Liver (tissue), 9 donors: Measurements from ENCODE around the gene SCRN1. TPM values are rescaled to one million over a fixed set of nuclear protein-coding genes. Genes with fewer than 3 reads are reported as not detected.
"Not testable (repeated sequence)": the region's sequence is repeated elsewhere in the genome, so short reads cannot be mapped to it uniquely, and the experiment has no call there.

Experiments
- DNase-seq: peaks from one replicate; pipeline ENCODE4 v3.0.0-alpha.2; 2017; ENCODE audit warnings: low spot score
- H3K27ac ChIP-seq, 2 donors: one replicate each; pipeline ENCODE4 v1.7.0; 2013; ENCODE audit warnings: inconsistent platforms in 2 of 2, low read length in 2 of 2, control low read depth in 1 of 2, low read depth in 1 of 2, mild to moderate bottlenecking in 1 of 2
- H3K27me3 ChIP-seq, 4 donors: one replicate each; pipeline versions ENCODE4 v1.6.1 to v1.7.0; 2013; ENCODE audit warnings: low read length in 3 of 4, inconsistent platforms in 1 of 4, mild to moderate bottlenecking in 1 of 4, moderate library complexity in 1 of 4; ENCODE audit not compliant: control insufficient read depth in 4 of 4, insufficient read depth in 4 of 4
- H3K36me3 ChIP-seq, 4 donors: one replicate each; pipeline versions ENCODE4 v1.6.1 to v1.7.0; 2013; ENCODE audit warnings: low read length in 3 of 4, mild to moderate bottlenecking in 3 of 4, low read depth in 1 of 4, moderate library complexity in 1 of 4; ENCODE audit not compliant: control insufficient read depth in 4 of 4, insufficient read depth in 3 of 4
- H3K4me1 ChIP-seq, 4 donors: one replicate each; pipeline versions ENCODE4 v1.6.1 to v1.7.0; 2013; ENCODE audit warnings: low read length in 3 of 4, mild to moderate bottlenecking in 3 of 4, moderate library complexity in 1 of 4; ENCODE audit not compliant: control insufficient read depth in 4 of 4, insufficient read depth in 4 of 4
- H3K4me3 ChIP-seq, 3 donors: one replicate each; pipeline versions ENCODE4 v1.6.1 to v1.7.0; 2013; ENCODE audit warnings: low read length in 3 of 3, control low read depth in 1 of 3, low read depth in 1 of 3, mild to moderate bottlenecking in 1 of 3
- H3K9ac ChIP-seq, 2 donors: one replicate each; pipeline ENCODE4 v1.7.0; 2013; ENCODE audit warnings: low read length in 2 of 2, mild to moderate bottlenecking in 2 of 2, moderate library complexity in 2 of 2, control low read depth in 1 of 2, low read depth in 1 of 2
- H3K9me3 ChIP-seq, 4 donors: one replicate each; pipeline versions ENCODE4 v1.6.1 to v1.7.0; 2013; ENCODE audit warnings: low read length in 3 of 4; ENCODE audit not compliant: control insufficient read depth in 4 of 4
- ATF3 ChIP-seq: IDR thresholded peaks from 2 replicates; pipeline ENCODE4 v1.6.1; 2016; ENCODE audit warnings: antibody characterized with exemption
- FOXA1 ChIP-seq: IDR thresholded peaks from 2 replicates; pipeline ENCODE4 v1.6.1; 2016; ENCODE audit warnings: antibody characterized with exemption
- FOXA2 ChIP-seq: IDR thresholded peaks from 2 replicates; pipeline ENCODE4 v1.6.1; 2016; ENCODE audit warnings: antibody characterized with exemption
- HNF4A ChIP-seq, 2 donors: conservative IDR thresholded peaks; 2 replicates each; pipeline ENCODE4 v1.6.1; 2016; ENCODE audit warnings: antibody characterized with exemption in 2 of 2, mild to moderate bottlenecking in 2 of 2
- HNF4G ChIP-seq: IDR thresholded peaks from 2 replicates; pipeline ENCODE4 v1.6.1; 2016; ENCODE audit warnings: antibody characterized with exemption
- JUND ChIP-seq, 2 donors: IDR thresholded peaks; 2 replicates each; pipeline ENCODE4 v1.6.1; 2016; ENCODE audit warnings: antibody characterized with exemption in 2 of 2
- RAD21 ChIP-seq, 2 donors: IDR thresholded peaks; 2 replicates each; pipeline ENCODE4 v1.6.1; 2016; ENCODE audit warnings: antibody characterized with exemption in 2 of 2, mild to moderate bottlenecking in 2 of 2
- REST ChIP-seq: IDR thresholded peaks from 2 replicates; pipeline ENCODE4 v1.6.1; 2016; ENCODE audit warnings: antibody characterized with exemption, mild to moderate bottlenecking
- RXRA ChIP-seq, 2 donors: IDR thresholded peaks; 2 replicates each; pipeline ENCODE4 v1.6.1; 2017 to 2018; ENCODE audit warnings: antibody characterized with exemption in 2 of 2, mild to moderate bottlenecking in 1 of 2
- SP1 ChIP-seq: IDR thresholded peaks from 2 replicates; pipeline ENCODE4 v1.6.1; 2018; ENCODE audit warnings: antibody characterized with exemption, mild to moderate bottlenecking
- TAF1 ChIP-seq: conservative IDR thresholded peaks from 2 replicates; pipeline ENCODE4 v1.6.1; 2016; ENCODE audit warnings: antibody characterized with exemption, mild to moderate bottlenecking
- YY1 ChIP-seq: IDR thresholded peaks from 2 replicates; pipeline ENCODE4 v1.6.1; 2016; ENCODE audit warnings: antibody characterized with exemption, mild to moderate bottlenecking
- ZBTB33 ChIP-seq: IDR thresholded peaks from 2 replicates; pipeline ENCODE4 v1.6.1; 2016; ENCODE audit warnings: antibody characterized with exemption
- WGBS: extraction: QIAGEN DNeasy Blood & Tissue Kit; methylation state at CpG from one replicate; pipeline ENCODE4 v1.1.7; 2013; 5-methylcytosine and 5-hydroxymethylcytosine counted together
- polyA plus RNA-seq, 2 donors: library from polyadenylated mRNA; stranded (reverse) in 1 of 2; unstranded in 1 of 2; fragments of 200-250 nt in 1 of 2; fragments of >200 nt in 1 of 2; fragmentation: Nextera tagmentation in 1 of 2; extraction: Ambion mirVana in 1 of 2; gene quantifications; one replicate each; pipeline versions ENCODE4 v1.2.1 to v1.2.3, GENCODE V29; 2013 to 2015
- total RNA-seq, 2 donors: library from RNA; depleted of rRNA; stranded (reverse); fragments of >200 nt; gene quantifications; one replicate each; pipeline ENCODE4 v1.2.3, GENCODE V29; 2014
- donor health status: healthy.
- donor health status: healthy.
- donor health status: healthy.
- donor health status: healthy.
- donor health status: healthy.

SCRN1 gene
- total and polyA plus RNA-seq, 4 donors = 1.1 to 4.1 (median 2.0) TPM

DNA sequence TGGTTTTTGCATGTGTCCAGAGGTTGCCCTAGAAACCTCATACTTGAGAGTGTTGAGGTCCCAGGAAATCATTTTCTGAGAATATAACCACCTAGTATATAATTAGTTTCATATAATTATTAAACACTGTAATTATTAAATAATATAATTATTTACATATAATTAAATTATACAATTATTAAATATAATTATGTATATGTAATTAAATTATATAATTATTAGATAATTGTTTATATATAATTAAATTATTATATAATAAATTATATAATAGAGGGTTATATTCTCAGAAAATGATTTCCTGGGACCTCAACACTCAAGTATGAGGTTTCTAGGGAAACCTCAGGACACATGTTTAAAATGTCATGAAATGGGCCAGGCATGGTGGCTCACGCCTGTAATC is 27.6 kb downstream of the SCRN1 start:
- Histone ChIP-seq H3K9ac (no peak overlapping the region), H3K36me3 (no peaks in the 10 kb centered on the region), H3K27me3 (peaks cover 0 to 4% (median 0%) of the 10 kb centered on the region in 4 donors), H3K4me1 (no peaks in the 10 kb centered on the region), H3K9me3 (no peaks in the 10 kb centered on the region), H3K27ac (no peak overlapping the region), H3K4me3 (no peak overlapping the region)
- no peak for TF ChIP-seq ATF3
- TF ChIP-seq SP1 = no peak
- TF ChIP-seq HNF4G = no peak
- TF ChIP-seq RXRA (IDR thresholded peaks at IDR 0.05) = no peak
- no peak for TF ChIP-seq ZBTB33
- no peak for TF ChIP-seq TAF1
- no peak for TF ChIP-seq FOXA2
- no peak for TF ChIP-seq YY1
- no peak for TF ChIP-seq REST
- no peak for TF ChIP-seq RAD21 (IDR thresholded peaks at IDR 0.05)
- no peak for TF ChIP-seq JUND (IDR thresholded peaks at IDR 0.05)
- TF ChIP-seq FOXA1 = no peak
- no peak for DNase-seq
- WGBS = 95% methylated on average over 1 of the region's 1 CpG

GRCh38 chr7:29961611-29962010 is 28.0 kb downstream of the SCRN1 start:
- not testable (repeated sequence) for DNase-seq, H3K36me3 ChIP-seq, H3K4me1 ChIP-seq, H3K9ac ChIP-seq, H3K9me3 ChIP-seq, H3K27ac ChIP-seq, H3K27me3 ChIP-seq, H3K4me3 ChIP-seq
- 96% methylated on average over 16 of the region's 19 CpGs for WGBS

DNA sequence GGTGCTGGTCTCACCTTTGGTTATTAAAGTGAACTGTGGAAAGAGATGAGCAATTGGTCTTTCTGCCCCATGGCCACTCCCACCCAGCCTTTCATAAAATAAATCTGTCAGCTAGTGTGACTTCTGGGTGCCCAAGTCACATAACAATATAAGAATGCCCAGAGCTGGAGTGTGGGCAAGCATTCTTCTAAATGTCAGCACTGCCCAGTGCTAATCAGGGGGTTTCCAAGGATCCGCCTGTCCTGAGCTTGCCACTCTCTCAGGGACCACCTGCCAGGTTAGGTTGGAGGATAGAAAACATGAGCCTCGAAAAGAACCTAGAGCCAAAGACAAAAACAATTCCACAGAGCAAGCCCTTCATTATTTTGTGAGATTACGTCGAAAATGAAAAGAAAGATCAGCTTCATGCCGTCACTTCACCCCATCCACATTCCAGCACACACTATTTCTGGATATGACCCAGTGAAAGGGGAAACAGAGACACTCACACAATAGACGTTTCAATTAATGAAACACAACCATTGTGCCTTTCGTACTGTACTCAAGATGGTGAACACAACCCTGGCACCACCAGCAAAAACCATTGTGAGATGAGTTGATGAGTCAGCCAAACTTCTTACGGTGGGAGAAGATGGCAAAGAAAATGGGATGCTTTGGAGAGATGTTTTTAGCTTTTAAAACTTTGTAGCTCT is 30.8 kb downstream of the SCRN1 start:
- Histone ChIP-seq H3K9ac (no peak overlapping the region), H3K9me3 (no peaks in the 10 kb centered on the region), H3K36me3 (no peaks in the 10 kb centered on the region), H3K27ac (no peak overlapping the region), H3K4me1 (no peaks in the 10 kb centered on the region), H3K27me3 (peaks cover 0 to 4% (median 0%) of the 10 kb centered on the region in 4 donors), H3K4me3 (no peak overlapping the region)
- TF ChIP-seq HNF4A (conservative IDR thresholded peaks at IDR 0.05) (no peak), ZBTB33 (no peak)
- no peak for DNase-seq
- WGBS = 87% methylated on average over 8 of the region's 8 CpGs
